GM18867 (cell line): ENCODE measurements around the gene NUP50.

ENCODE experiments used
- ATAC-seq: cut with Tn5 transposase; IDR thresholded peaks from one replicate; pipeline ENCODE4 v1.9.1; 2021; ENCODE audit warnings: mild to moderate bottlenecking, moderate library complexity; ENCODE audit not compliant: unreplicated experiment

The NUP50 gene

GRCh38 chr22:45163451-45164269, at the start of gene NUP50:
Gene NUP50, plus strand, starts transcription at chr22:45163925. Its CDS starts 4,253 bp downstream, at chr22:45168178.
- peak; percentile 77 for ATAC-seq

- no peak for ATAC-seq
Measured at GRCh38 chr22:45120440-45120839, 43.3 kb upstream of the NUP50 start.

- no peak for ATAC-seq
Measured at GRCh38 chr22:45120931-45121330, 42.8 kb upstream of the NUP50 start.

- no peak for ATAC-seq
Measured at GRCh38 chr22:45124176-45124847, 39.4 kb upstream of the NUP50 start.

GRCh38 chr22:45125188-45125587, 38.5 kb upstream of the NUP50 start:
- no peak for ATAC-seq

GRCh38 chr22:45127866-45128265, 35.9 kb upstream of the NUP50 start:
- no peak for ATAC-seq

- no peak for ATAC-seq
Measured at GRCh38 chr22:45129703-45130524, 33.8 kb upstream of the NUP50 start.

- ATAC-seq = no peak
Measured at GRCh38 chr22:45130891-45131290, 32.8 kb upstream of the NUP50 start.

GRCh38 chr22:45131749-45132148, 32.0 kb upstream of the NUP50 start:
- ATAC-seq = no peak

- ATAC-seq = no peak
Measured at GRCh38 chr22:45134313-45134712, 29.4 kb upstream of the NUP50 start.

- ATAC-seq = no peak
Measured at GRCh38 chr22:45136594-45136993, 27.1 kb upstream of the NUP50 start.

GRCh38 chr22:45139693-45140092, 24.0 kb upstream of the NUP50 start:
- no peak for ATAC-seq

GRCh38 chr22:45142376-45142775, 21.3 kb upstream of the NUP50 start:
- ATAC-seq = no peak

- ATAC-seq = no peak
Measured at GRCh38 chr22:45144916-45145315, 18.8 kb upstream of the NUP50 start.

GRCh38 chr22:45149671-45150070, 14.1 kb upstream of the NUP50 start:
- no peak for ATAC-seq

GRCh38 chr22:45150139-45150538, 13.6 kb upstream of the NUP50 start:
- ATAC-seq = no peak

- no peak for ATAC-seq
Measured at GRCh38 chr22:45151503-45151902, 12.2 kb upstream of the NUP50 start.

- no peak for ATAC-seq
Measured at GRCh38 chr22:45154383-45154782, 9.3 kb upstream of the NUP50 start.

GRCh38 chr22:45155050-45155840, 8.5 kb upstream of the NUP50 start:
- no peak for ATAC-seq

GRCh38 chr22:45157907-45158306, 5.8 kb upstream of the NUP50 start:
- ATAC-seq = no peak
